Motor neuron (in vitro differentiated cells): ENCODE results near the gene CIAO2A. TPM values are rescaled to one million over a fixed set of nuclear protein-coding genes. Genes with fewer than 3 reads are reported as not detected.

Source experiments
- ATAC-seq, 8 experiments: fragments of 200-7000 bp; cut with Tn5 transposase; replicated peaks in 6 of 8; 2 replicates each; pipeline ENCODE4 v1.8.0; 2021; ENCODE audit warnings: mild to moderate bottlenecking in 8 of 8, moderate library complexity in 8 of 8
- H3K27ac ChIP-seq, 2 donors: fragments of 250-450 bp; sonication (Bioruptor Pico); 2 replicates each; pipeline ENCODE4 v1.9.0; 2021; ENCODE audit warnings: antibody characterized with exemption in 2 of 2, mild to moderate bottlenecking in 2 of 2, moderate library complexity in 1 of 2
- H3K4me1 ChIP-seq, 2 donors: fragments of 250-450 bp; sonication (Bioruptor Pico); replicated peaks in 1 of 2; 2 replicates each; pipeline ENCODE4 v1.6.1; 2021; ENCODE audit warnings: antibody characterized with exemption in 2 of 2, mild to moderate bottlenecking in 2 of 2, moderate library complexity in 1 of 2
- H3K4me3 ChIP-seq, 5 donors: fragments of 250-450 bp; sonication (Bioruptor Pico); 2 replicates each; pipeline ENCODE4 v1.9.0; 2021; ENCODE audit warnings: antibody characterized with exemption in 5 of 5, mild to moderate bottlenecking in 5 of 5, moderate library complexity in 4 of 5
- WGBS, 10 experiments: fragments of 450-650 bp; shearing (Covaris generic); methylation state at CpG; one replicate each; pipeline ENCODE4 v1.0.0; 2022; 5-methylcytosine and 5-hydroxymethylcytosine counted together
- in situ Hi-C, 9 experiments: fragments of 400-800 bp; cut with MboI; loops; one replicate each; pipeline ENCODE4 v1.15.0; 2021; ENCODE audit warnings: low sequenced_read_pairs in 9 of 9, low pct_unique_long_range_greater_than_20kb in 2 of 9; ENCODE audit not compliant: unreplicated experiment in 9 of 9
- total RNA-seq, 8 experiments: library from RNA; unstranded; fragments of 300-600 nt; gene quantifications; 2 replicates each; pipeline versions ENCODE4 v1.2.3 to v1.2.4, GENCODE V29; 2022

CIAO2A gene
- total RNA-seq, 8 experiments from 2014 or later = 42.0 to 106 (median 74.5) TPM

- 81 to 100% (median 90%) methylated on average over 1 to 6 of the region's 7 CpGs; no CpG with 5 or more reads in 3 of the 10 experiments for WGBS, 10 experiments
- no peak overlapping the region for H3K4me3 ChIP-seq
- in situ Hi-C loops = no loop called here
These were observed 49.1 kb downstream of the CIAO2A start for GRCh38 chr15:64044300-64045100.

DNA sequence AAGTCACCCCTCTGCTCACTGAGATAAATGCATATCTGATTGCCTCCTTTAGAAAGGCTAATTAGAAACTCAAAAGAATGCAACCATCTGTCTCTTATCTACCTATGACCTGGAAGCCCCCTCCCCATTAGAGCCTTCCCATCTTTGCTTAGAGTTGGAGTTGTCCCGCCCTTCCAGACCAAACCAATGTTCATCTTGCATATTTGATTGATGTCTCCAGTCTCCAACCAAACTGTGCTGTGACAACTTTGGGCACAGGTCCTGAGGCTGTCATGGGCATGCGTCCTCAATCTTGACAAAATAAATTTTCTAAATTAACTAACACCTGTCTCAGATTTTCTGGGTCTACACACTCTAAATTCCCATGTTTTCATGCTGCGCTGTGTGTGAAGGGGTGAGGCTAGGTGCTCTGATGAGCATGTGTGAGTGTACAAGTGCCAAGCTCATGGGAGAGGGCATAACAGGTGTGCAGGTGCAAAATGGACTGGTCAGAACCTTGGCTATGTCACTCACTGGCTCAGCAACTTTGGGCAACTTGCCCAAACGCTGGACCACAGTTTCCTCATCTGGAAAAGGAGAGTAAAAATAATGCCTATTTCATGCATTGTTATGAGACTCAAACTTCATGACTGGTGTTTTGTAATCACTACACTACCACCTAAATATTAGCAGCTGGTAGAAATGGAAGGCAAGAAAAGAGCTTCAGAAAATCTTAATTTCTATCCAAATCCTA lies 54.6 kb downstream of the CIAO2A start:
- in situ Hi-C loops = no loop called here
- Histone ChIP-seq H3K4me1 (peaks cover 5 to 6% of the 10 kb centered on the region in 2 donors), H3K4me3 (no peak overlapping the region), H3K27ac (no peak overlapping the region)
- WGBS, 10 experiments = 60 to 90% (median 82%) methylated on average over 1 to 4 of the region's 4 CpGs; no CpG with 5 or more reads in 3 of the 10 experiments
- peak in 2 of 8 experiments; percentile 6 to 25 for ATAC-seq

More at GRCh38 chr15:64044300-64045100, 49.1 kb downstream of the CIAO2A start:
- no peak for ATAC-seq
- Histone ChIP-seq H3K27ac (no peak overlapping the region), H3K4me1 (no peaks in the 10 kb centered on the region)

DNA sequence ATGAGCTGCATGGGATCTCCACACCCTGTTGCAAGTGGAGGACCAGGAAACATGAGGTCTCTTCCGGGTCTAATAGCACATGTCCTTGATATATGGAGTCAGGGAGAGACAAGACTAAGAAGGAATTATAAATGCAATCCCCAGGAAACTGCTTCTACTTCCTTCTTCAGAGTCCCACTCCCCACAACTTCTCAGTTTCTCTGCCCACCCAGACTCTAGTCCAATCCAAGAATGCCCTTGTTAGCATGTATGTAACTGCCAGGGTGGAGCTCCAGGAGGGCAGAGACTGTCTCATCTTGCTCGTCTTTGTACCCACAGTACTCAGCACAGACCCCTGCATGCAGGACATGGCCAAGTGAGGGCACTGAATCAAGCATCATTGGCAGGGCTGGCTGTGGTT lies 55.7 kb downstream of the CIAO2A start:
- H3K4me3 ChIP-seq = no peak overlapping the region
- H3K27ac ChIP-seq = no peak overlapping the region
- peaks cover 5 to 6% of the 10 kb centered on the region in 2 donors for H3K4me1 ChIP-seq
- no peak for ATAC-seq
- WGBS, 10 experiments = 0 to 56% (median 17%) methylated on average over 1 to 2 of the region's 2 CpGs; no CpG with 5 or more reads in 7 of the 10 experiments
- in situ Hi-C loops = no loop called here

DNA sequence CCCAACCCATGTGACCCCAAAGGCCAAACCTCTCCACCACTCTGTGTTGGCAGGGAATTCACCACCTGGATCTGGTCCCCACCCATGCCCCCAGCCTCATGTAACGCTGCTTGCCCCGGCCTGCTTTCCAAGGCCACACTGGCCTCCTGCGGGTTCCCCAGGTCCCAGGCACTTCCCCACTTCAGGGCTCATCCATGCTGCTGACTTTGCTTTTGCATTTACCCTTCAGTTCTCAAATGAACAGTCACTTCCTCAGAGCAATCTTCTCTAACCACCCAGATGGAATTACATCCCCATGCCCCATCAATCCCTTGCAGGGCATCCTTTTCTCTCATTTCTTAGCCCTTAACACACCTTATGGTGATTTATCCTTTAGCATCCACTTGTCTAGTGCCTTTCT lies 56.5 kb downstream of the CIAO2A start:
- WGBS, 10 experiments = 83 to 100% (median 96%) methylated on average over 1 to 3 of the region's 3 CpGs; no CpG with 5 or more reads in 4 of the 10 experiments
- in situ Hi-C loops = no loop called here
- no peak overlapping the region for H3K4me3 ChIP-seq

GRCh38 chr15:64035525-64035924 lies 58.1 kb downstream of the CIAO2A start:
- H3K27ac ChIP-seq = no peak overlapping the region

More for the DNA sequence above, 56.5 kb downstream of the CIAO2A start:
- no peak for ATAC-seq
- Histone ChIP-seq H3K27ac (no peak overlapping the region), H3K4me1 (peaks cover 5 to 6% of the 10 kb centered on the region in 2 donors)

DNA sequence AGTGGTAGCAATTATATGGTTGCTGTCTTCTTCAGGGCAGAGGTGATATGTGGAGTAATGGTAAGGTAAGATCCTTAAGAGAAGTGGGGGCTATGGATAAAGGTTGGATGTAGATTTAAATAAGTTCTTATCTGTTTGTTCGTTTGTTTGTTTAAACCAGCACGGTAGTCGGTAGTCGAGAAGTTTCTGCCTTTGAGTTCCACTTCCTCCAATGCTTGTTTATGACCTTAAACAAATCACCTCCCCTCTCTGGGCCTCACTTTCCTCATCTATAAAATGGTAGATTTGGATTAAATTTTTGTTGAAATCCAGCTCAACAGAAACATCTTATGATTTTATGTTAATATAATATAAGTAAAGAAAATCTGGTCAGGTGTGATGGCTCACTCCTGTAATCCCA lies 59.1 kb downstream of the CIAO2A start:
- 56 to 100% (median 92%) methylated on average over 2 to 4 of the region's 4 CpGs; no CpG with 5 or more reads in 1 of the 10 experiments for WGBS, 10 experiments

More at GRCh38 chr15:64035525-64035924, 58.1 kb downstream of the CIAO2A start:
- no peak overlapping the region for H3K4me3 ChIP-seq
- no peak for ATAC-seq
- WGBS, 10 experiments = 60 to 80% methylated on average over 1 of the region's 1 CpG; no CpG with 5 or more reads in 8 of the 10 experiments
- in situ Hi-C loops = no loop called here
- H3K4me1 ChIP-seq = peaks cover 5 to 6% of the 10 kb centered on the region in 2 donors

DNA sequence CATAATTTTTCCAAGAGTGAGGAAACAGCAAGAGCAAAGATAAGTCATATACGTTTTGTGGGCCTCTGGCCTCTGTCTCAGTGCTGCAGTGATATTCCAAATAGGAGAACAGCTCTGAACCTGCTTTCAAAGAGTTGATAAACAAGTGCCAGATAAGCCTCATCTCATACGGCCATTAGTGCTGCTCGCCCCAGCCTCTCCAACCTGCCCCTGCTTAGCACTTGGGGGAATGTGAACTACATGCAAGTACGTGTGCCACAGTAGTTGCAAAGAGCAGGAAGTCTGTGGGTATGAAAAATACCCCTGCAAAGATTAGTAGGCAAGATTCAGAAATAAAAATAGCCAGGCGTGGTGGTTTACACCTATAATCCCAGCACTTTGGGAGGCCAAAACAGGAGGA lies 61.3 kb downstream of the CIAO2A start:
- Histone ChIP-seq H3K27ac (no peak overlapping the region), H3K4me3 (no peak overlapping the region), H3K4me1 (peaks cover 7 to 11% of the 10 kb centered on the region in 2 donors)
- 56 to 100% (median 83%) methylated on average over 1 to 5 of the region's 5 CpGs; no CpG with 5 or more reads in 3 of the 10 experiments for WGBS, 10 experiments
- ATAC-seq = no peak
- in situ Hi-C loops = no loop called here

More for the DNA sequence above, 59.1 kb downstream of the CIAO2A start:
- ATAC-seq = no peak
- in situ Hi-C loops = no loop called here
- no peak overlapping the region for H3K4me3 ChIP-seq
- no peak overlapping the region for H3K27ac ChIP-seq
- peaks cover 6% of the 10 kb centered on the region in 2 donors for H3K4me1 ChIP-seq

DNA sequence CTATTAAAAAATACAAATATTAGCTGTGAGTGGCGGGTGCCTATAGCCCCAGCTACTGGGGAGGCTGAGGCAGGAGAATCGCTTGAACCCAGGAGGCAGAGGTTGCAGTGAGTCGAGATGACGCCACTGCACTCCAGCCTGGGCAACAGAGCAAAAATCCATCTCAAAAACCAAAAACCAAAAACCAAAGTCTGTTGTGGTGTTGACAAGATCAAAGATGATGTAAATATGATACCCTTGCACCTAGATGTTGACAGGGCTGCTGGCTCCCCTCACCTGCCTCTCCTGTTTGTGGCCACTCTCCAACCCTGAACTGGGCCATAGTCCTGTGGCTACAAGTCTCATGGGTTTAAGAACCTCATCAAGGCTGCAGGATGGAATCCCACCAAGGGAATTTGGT lies 63.5 kb downstream of the CIAO2A start:
- WGBS, 10 experiments = 94 to 100% (median 100%) methylated on average over 2 to 4 of the region's 4 CpGs; no CpG with 5 or more reads in 7 of the 10 experiments
- no peak for ATAC-seq
- Histone ChIP-seq H3K4me1 (peaks cover 7 to 11% of the 10 kb centered on the region in 2 donors), H3K4me3 (no peak overlapping the region), H3K27ac (no peak overlapping the region)
- in situ Hi-C loops = no loop called here

DNA sequence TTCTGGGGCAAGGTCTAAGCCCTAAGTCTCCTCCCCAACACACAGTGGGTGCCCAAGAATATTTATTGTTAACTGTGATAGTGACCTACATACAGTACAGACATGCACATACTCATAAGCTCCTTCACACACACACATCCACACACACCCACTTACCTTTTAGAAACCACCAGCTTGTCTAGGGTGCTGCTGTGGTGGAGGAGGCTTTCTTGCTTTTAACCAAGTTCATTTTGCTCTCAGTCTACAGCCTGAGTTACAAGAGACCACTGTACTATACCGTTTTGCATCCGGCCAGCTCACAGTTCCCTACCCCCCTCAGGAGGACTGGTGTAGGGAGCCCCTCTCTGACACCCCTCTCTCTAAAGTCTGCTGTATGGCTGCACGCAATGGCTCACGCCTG lies 64.0 kb downstream of the CIAO2A start:
- Histone ChIP-seq H3K4me1 (peaks cover 7 to 11% of the 10 kb centered on the region in 2 donors), H3K27ac (no peak overlapping the region), H3K4me3 (no peak overlapping the region)
- peak in 4 of 8 experiments; percentile 16 to 29 (median 22) for ATAC-seq
- WGBS, 10 experiments = 60 to 100% (median 100%) methylated on average over 1 to 4 of the region's 4 CpGs; no CpG with 5 or more reads in 5 of the 10 experiments
- in situ Hi-C loops = no loop called here

GRCh38 chr15:64029110-64029509 lies 64.5 kb downstream of the CIAO2A start:
- 25 to 55% (median 48%) methylated on average over 4 of the region's 8 CpGs; no CpG with 5 or more reads in 7 of the 10 experiments for WGBS, 10 experiments
- in situ Hi-C loops = no loop called here

DNA sequence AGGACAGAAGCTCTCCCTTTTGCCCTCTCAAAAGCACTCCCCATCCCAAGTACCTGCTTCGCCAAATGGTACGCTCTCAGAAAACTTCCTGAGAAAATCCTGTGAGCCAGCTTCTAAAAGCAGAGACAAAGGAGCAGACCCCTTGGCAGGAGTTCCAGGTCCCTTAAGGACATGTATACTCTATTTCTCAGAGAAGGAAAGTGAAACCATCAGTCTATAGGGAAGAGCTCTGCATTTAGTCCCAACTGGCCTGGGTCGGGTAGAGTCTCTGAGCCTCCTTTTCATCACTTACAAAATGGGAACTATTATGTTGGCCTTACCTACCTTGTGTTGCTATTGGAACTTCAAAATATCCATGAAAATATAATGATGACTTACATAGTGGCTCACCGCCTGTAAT lies 67.0 kb downstream of the CIAO2A start:
- in situ Hi-C loops = no loop called here
- whole genome bisulfite sequencing, 10 experiments = 90 to 100% (median 100%) methylated on average over 1 to 4 of the region's 4 CpGs; no CpG with 5 or more reads in 3 of the 10 experiments
- Histone ChIP-seq H3K4me1 (peaks cover 7 to 11% of the 10 kb centered on the region in 2 donors), H3K4me3 (no peak overlapping the region), H3K27ac (no peak overlapping the region)
- ATAC-seq = no peak

More at GRCh38 chr15:64029110-64029509, 64.5 kb downstream of the CIAO2A start:
- Histone ChIP-seq H3K4me1 (peaks cover 7 to 11% of the 10 kb centered on the region in 2 donors), H3K4me3 (no peak overlapping the region), H3K27ac (no peak overlapping the region)
- ATAC-seq = peak in 6 of 8 experiments; percentile 69 to 95 (median 92)

DNA sequence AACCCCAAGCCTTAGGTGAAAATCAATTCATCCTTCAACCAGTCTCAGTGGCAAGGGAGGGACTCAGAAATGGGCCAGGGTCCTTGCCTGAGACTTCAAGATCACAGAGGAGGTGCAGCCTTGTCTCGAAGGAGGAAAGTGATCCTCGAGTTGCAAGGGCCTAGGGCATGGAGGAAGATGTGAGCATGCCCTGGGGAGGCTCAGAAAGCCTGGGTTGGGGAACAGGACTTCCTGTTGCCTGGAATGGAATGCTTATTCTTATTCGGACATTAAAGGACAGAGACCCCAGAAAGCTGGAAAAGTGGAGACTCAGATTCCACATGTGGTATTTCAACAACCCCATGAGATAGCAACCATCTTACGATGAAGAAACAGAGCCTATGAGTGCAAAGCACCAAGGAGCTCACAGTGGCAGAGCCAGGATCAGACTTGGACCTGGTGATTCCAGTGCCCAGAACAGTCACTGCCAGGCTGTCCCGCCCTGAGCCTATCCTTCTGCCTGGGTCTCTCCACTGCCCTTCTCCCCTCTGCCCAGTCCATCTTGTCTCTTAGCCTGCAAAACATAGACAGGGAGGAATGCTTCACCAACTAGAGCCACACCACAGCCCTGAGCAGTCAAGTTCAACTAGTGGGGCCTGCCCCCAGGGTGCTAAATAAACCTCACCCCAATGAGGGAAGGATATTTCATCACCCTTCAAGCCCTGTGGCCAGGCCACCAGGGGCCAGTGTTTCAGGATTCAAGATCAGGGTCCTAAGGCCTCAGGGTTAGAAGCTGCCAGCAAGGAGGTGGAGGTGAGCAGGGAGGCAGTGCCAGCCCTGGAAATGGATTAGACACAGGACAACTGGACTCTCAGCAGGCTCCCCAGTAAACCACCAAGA lies 69.2 kb downstream of the CIAO2A start:
- H3K4me3 ChIP-seq = no peak overlapping the region
- in situ Hi-C loops = no loop called here
- no peak overlapping the region for H3K27ac ChIP-seq
- ATAC-seq = peak in 3 of 8 experiments; percentile 32 to 68 (median 43)
- H3K4me1 ChIP-seq = peaks cover 5 to 9% of the 10 kb centered on the region in 2 donors
- 10 to 83% (median 70%) methylated on average over 1 to 4 of the region's 5 CpGs; no CpG with 5 or more reads in 4 of the 10 experiments for WGBS, 10 experiments
